ENCODE data around the gene TEX48.

TEX48 gene

GRCh38 chr9:114616684-114617520 is 65.1 kb downstream of the TEX48 start:
- DNase-seq: no peak

Data from activated CD8-positive, alpha-beta memory T cell treated with anti-CD3 and anti-CD28 coated beads, Interleukin-2, amount 50 U/mL, for 48 hours (primary cell).